ENCODE data around the gene TMEM270. TPM values are rescaled to one million over a fixed set of nuclear protein-coding genes. Genes with fewer than 3 reads are reported as not detected.
"Not testable (repeated sequence)": the region's sequence is repeated elsewhere in the genome, so short reads cannot be mapped to it uniquely, and the experiment has no call there.

Gene TMEM270
- polyA plus RNA-seq, 1 donor, result 0.10 TPM

- peaks cover 9% of the 10 kb centered on the region for H3K4me1 ChIP-seq (ENCODE audit: control insufficient read depth, insufficient read depth, low read length)
- no peaks in the 10 kb centered on the region for H3K9me3 ChIP-seq (ENCODE audit: control insufficient read depth, low read depth, low read length)
- no peaks in the 10 kb centered on the region for H3K36me3 ChIP-seq (ENCODE audit: control insufficient read depth, insufficient read depth, low read length)
- no peak overlapping the region for H3K4me3 ChIP-seq (ENCODE audit: low read length)
- no CpG with 5 or more reads among the region's 8 CpGs for WGBS (ENCODE audit: insufficient coverage, low lambda C conversion rate)
- H3K27ac ChIP-seq (ENCODE audit: low read length), result no peak overlapping the region
- H3K27me3 ChIP-seq (ENCODE audit: control insufficient read depth, insufficient read depth, low read length), result no peaks in the 10 kb centered on the region
- DNase-seq, result no peak
Measured at GRCh38 chr7:73876361-73876760, 15.4 kb downstream of the TMEM270 start.

- WGBS (ENCODE audit: insufficient coverage, low lambda C conversion rate), result no CpG with 5 or more reads among the region's 12 CpGs
Measured at GRCh38 chr7:73876973-73877372, 16.0 kb downstream of the TMEM270 start.

GRCh38 chr7:73879977-73880681 is 19.2 kb downstream of the TMEM270 start:
- WGBS (ENCODE audit: insufficient coverage, low lambda C conversion rate), result no CpG with 5 or more reads among the region's 18 CpGs
- H3K27ac ChIP-seq (ENCODE audit: low read length), result no peak overlapping the region
- no peak overlapping the region for H3K4me3 ChIP-seq (ENCODE audit: low read length)

More at GRCh38 chr7:73876973-73877372, 16.0 kb downstream of the TMEM270 start:
- H3K27ac ChIP-seq (ENCODE audit: low read length), result no peak overlapping the region
- no peaks in the 10 kb centered on the region for H3K9me3 ChIP-seq (ENCODE audit: control insufficient read depth, low read depth, low read length)
- H3K4me1 ChIP-seq (ENCODE audit: control insufficient read depth, insufficient read depth, low read length), result peaks cover 3% of the 10 kb centered on the region
- no peaks in the 10 kb centered on the region for H3K36me3 ChIP-seq (ENCODE audit: control insufficient read depth, insufficient read depth, low read length)
- no peak for DNase-seq
- H3K4me3 ChIP-seq (ENCODE audit: low read length), result no peak overlapping the region
- H3K27me3 ChIP-seq (ENCODE audit: control insufficient read depth, insufficient read depth, low read length), result no peaks in the 10 kb centered on the region

DNA sequence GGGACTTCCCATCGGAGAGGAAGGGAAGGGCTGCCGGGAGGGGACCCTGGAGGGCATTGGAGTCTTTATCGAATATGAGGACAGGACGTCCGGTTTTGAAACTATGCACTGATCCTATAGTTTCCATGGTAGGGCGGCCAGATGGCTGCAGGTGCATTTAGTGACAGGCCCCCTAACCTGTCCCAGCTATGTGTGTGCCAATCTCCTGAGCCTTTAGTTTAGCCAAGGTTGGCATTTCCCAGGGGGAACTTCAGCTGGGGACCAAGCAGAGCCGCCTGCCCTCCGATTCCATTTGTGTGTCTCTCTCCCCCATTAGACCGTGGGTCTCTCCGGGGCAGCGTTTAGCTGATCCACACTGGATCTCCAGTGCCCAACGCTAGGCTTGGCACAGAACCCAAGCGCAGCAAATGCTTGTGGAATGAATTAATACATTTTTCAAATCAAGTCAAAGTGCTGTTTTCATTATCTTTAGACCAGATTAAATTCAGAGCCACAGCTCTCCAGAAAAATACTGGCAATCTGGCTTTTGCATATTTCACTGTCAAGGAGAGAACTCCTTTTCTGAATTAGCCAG is 19.9 kb downstream of the TMEM270 start:
- Histone ChIP-seq H3K4me1 (ENCODE audit: control insufficient read depth, insufficient read depth, low read length) (no peaks in the 10 kb centered on the region), H3K9me3 (ENCODE audit: control insufficient read depth, low read depth, low read length) (no peaks in the 10 kb centered on the region), H3K27ac (ENCODE audit: low read length) (no peak overlapping the region), H3K36me3 (ENCODE audit: control insufficient read depth, insufficient read depth, low read length) (no peaks in the 10 kb centered on the region), H3K4me3 (ENCODE audit: low read length) (no peak overlapping the region), H3K27me3 (ENCODE audit: control insufficient read depth, insufficient read depth, low read length) (no peaks in the 10 kb centered on the region)
- no peak for DNase-seq
- WGBS (ENCODE audit: insufficient coverage, low lambda C conversion rate), result no CpG with 5 or more reads among the region's 13 CpGs

More at GRCh38 chr7:73879977-73880681, 19.2 kb downstream of the TMEM270 start:
- H3K36me3 ChIP-seq (ENCODE audit: control insufficient read depth, insufficient read depth, low read length), result no peaks in the 10 kb centered on the region
- no peak for DNase-seq
- H3K4me1 ChIP-seq (ENCODE audit: control insufficient read depth, insufficient read depth, low read length), result no peaks in the 10 kb centered on the region
- H3K27me3 ChIP-seq (ENCODE audit: control insufficient read depth, insufficient read depth, low read length), result no peaks in the 10 kb centered on the region
- H3K9me3 ChIP-seq (ENCODE audit: control insufficient read depth, low read depth, low read length), result no peaks in the 10 kb centered on the region

GRCh38 chr7:73881352-73882046 is 20.5 kb downstream of the TMEM270 start:
- H3K27ac ChIP-seq (ENCODE audit: low read length), result no peak overlapping the region
- WGBS (ENCODE audit: insufficient coverage, low lambda C conversion rate), result no CpG with 5 or more reads among the region's 5 CpGs
- DNase-seq, result no peak
- H3K27me3 ChIP-seq (ENCODE audit: control insufficient read depth, insufficient read depth, low read length), result no peaks in the 10 kb centered on the region
- no peaks in the 10 kb centered on the region for H3K36me3 ChIP-seq (ENCODE audit: control insufficient read depth, insufficient read depth, low read length)
- no peaks in the 10 kb centered on the region for H3K9me3 ChIP-seq (ENCODE audit: control insufficient read depth, low read depth, low read length)
- peaks cover 2% of the 10 kb centered on the region for H3K4me1 ChIP-seq (ENCODE audit: control insufficient read depth, insufficient read depth, low read length)
- no peak overlapping the region for H3K4me3 ChIP-seq (ENCODE audit: low read length)

DNA sequence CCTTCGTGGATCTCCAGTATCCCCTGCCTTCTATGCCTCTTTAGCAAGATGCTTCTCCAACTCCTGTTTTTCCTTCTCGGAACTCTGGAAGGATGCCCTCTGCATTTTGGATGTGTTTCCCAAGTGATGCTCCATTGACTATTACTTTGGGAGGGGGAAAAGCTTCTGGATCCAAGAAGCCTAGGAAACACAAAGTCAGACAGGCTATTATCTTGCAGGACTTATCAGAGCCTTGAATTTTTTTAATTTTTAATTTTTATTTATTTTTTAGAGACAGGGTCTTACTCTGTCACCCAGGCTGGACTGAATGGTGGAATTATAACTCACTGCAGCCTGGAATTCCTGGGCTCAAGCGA is 21.1 kb downstream of the TMEM270 start:
- Histone ChIP-seq H3K36me3 (ENCODE audit: control insufficient read depth, insufficient read depth, low read length) (no peaks in the 10 kb centered on the region), H3K27ac (ENCODE audit: low read length) (no peak overlapping the region), H3K4me1 (ENCODE audit: control insufficient read depth, insufficient read depth, low read length) (peaks cover 7% of the 10 kb centered on the region), H3K27me3 (ENCODE audit: control insufficient read depth, insufficient read depth, low read length) (peaks cover 4% of the 10 kb centered on the region), H3K4me3 (ENCODE audit: low read length) (no peak overlapping the region), H3K9me3 (ENCODE audit: control insufficient read depth, low read depth, low read length) (no peaks in the 10 kb centered on the region)
- DNase-seq, result no peak
- WGBS (ENCODE audit: insufficient coverage, low lambda C conversion rate), result no CpG with 5 or more reads among the region's 3 CpGs

GRCh38 chr7:73884867-73885422 is 24.0 kb downstream of the TMEM270 start:
- H3K27me3 ChIP-seq (ENCODE audit: control insufficient read depth, insufficient read depth, low read length); H3K9me3 ChIP-seq (ENCODE audit: control insufficient read depth, low read depth, low read length); H3K27ac ChIP-seq (ENCODE audit: low read length); H3K36me3 ChIP-seq (ENCODE audit: control insufficient read depth, insufficient read depth, low read length); DNase-seq; H3K4me1 ChIP-seq (ENCODE audit: control insufficient read depth, insufficient read depth, low read length); H3K4me3 ChIP-seq (ENCODE audit: low read length): not testable (repeated sequence)
- WGBS (ENCODE audit: insufficient coverage, low lambda C conversion rate), result no CpG with 5 or more reads among the region's 3 CpGs

DNA sequence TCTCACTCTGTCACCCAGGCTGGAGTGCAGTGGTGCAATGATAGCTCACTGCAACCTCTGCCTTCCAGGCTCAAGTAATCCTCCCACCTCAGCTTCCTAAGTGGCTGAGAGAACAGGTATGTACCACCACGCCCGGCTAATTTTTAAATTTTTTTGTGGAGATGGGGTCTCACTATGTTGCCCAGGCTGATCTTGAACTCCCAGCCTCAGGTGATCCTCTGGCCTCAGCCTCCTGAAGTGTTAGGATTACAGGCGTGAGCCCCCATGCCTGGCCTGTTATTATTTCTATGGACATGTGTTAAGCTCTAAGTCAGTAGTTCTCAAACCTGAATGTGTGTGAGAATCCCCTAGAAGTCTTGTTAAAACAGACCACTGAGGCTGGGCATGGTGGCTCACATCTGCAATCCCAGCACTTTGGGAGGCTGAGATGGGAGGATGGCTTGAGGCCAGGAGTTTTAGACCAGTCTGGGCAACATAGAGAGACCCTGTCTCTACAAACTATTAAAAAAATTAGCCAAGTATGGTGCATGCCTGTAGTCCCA is 24.5 kb downstream of the TMEM270 start:
- no peaks in the 10 kb centered on the region for H3K36me3 ChIP-seq (ENCODE audit: control insufficient read depth, insufficient read depth, low read length)
- no peak overlapping the region for H3K27ac ChIP-seq (ENCODE audit: low read length)
- H3K4me3 ChIP-seq (ENCODE audit: low read length), result no peak overlapping the region
- H3K9me3 ChIP-seq (ENCODE audit: control insufficient read depth, low read depth, low read length), result no peaks in the 10 kb centered on the region
- DNase-seq, result no peak
- H3K4me1 ChIP-seq (ENCODE audit: control insufficient read depth, insufficient read depth, low read length), result peaks cover 8% of the 10 kb centered on the region
- WGBS (ENCODE audit: insufficient coverage, low lambda C conversion rate), result no CpG with 5 or more reads among the region's 3 CpGs
- H3K27me3 ChIP-seq (ENCODE audit: control insufficient read depth, insufficient read depth, low read length), result peaks cover 7% of the 10 kb centered on the region

DNA sequence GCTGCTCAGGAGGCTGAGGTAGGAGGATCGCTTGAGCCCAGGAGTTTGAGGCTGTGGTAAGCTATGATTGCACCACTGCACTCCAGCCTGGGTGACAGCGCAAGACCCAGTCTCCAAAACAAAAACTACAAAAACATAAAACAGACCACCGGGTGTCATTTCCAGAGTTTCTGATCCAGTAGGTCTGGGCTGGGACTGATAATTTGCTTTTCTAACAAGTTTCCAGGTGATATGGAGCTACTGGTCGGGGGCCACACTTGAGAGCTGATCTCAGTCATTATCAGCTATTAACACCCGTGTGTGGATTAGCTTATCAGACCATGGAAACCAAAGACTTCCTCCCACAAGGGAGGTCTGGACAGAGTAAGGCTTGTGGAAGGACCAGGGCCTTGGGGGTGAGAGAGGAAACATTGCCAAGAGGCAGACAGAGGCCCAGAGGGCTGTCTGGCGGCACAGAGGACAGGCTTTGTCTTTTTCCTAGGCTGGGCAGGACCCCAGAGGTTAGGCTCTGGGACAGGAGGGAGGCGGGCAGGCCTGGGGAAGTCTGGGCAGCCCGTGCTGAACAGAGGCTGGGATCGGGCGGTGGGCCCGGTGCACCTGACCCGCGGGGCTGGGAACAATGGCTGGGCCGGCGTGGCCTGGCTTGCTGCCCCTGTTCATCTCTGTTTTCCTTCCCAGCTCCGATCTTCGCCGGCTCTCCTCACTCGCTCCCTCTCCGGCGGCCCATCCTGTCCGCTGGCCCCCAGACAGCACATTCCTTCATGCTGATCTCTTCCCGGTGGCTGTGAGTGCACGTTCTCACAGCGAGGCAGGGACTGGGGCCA is 25.2 kb downstream of the TMEM270 start:
- DNase-seq, result no peak
- Histone ChIP-seq H3K4me1 (ENCODE audit: control insufficient read depth, insufficient read depth, low read length) (peaks cover 8% of the 10 kb centered on the region), H3K27me3 (ENCODE audit: control insufficient read depth, insufficient read depth, low read length) (peaks cover 8% of the 10 kb centered on the region), H3K4me3 (ENCODE audit: low read length) (no peak overlapping the region), H3K36me3 (ENCODE audit: control insufficient read depth, insufficient read depth, low read length) (no peaks in the 10 kb centered on the region), H3K27ac (ENCODE audit: low read length) (peak overlapping the region; percentile 23), H3K9me3 (ENCODE audit: control insufficient read depth, low read depth, low read length) (no peaks in the 10 kb centered on the region)
- WGBS (ENCODE audit: insufficient coverage, low lambda C conversion rate), result 50% methylated on average over 2 of the region's 25 CpGs

DNA sequence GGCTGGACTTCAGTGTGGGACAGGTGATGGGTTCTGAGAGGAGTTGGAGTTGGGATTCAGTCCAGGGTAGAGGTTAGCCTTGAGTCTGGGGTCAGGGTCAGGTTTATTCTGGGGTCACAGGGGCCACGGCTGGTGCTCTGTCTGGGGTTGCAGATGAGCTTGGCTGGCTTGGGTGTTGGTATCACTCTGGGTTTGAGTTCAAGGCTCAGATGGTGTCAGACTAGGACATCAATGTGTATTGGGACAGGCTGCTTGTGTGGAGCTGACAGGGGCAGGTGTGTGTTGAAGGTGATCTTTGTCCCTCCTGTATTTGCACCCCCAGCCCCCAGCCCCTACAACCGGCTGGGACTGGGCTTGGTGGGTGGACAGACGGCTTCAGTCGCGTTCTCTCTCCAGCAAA is 26.8 kb downstream of the TMEM270 start:
- no peak for DNase-seq
- H3K27ac ChIP-seq (ENCODE audit: low read length), result no peak overlapping the region
- no peaks in the 10 kb centered on the region for H3K36me3 ChIP-seq (ENCODE audit: control insufficient read depth, insufficient read depth, low read length)
- no peak overlapping the region for H3K4me3 ChIP-seq (ENCODE audit: low read length)
- peaks cover 8% of the 10 kb centered on the region for H3K4me1 ChIP-seq (ENCODE audit: control insufficient read depth, insufficient read depth, low read length)
- no CpG with 5 or more reads among the region's 5 CpGs for WGBS (ENCODE audit: insufficient coverage, low lambda C conversion rate)
- peaks cover 9% of the 10 kb centered on the region for H3K27me3 ChIP-seq (ENCODE audit: control insufficient read depth, insufficient read depth, low read length)
- no peaks in the 10 kb centered on the region for H3K9me3 ChIP-seq (ENCODE audit: control insufficient read depth, low read depth, low read length)

Data from large intestine (tissue), 3 donors.